GM21447 (cell line): ENCODE data around the gene TEK.

ENCODE experiments used
- ATAC-seq: cut with Tn5 transposase; IDR thresholded peaks from one replicate; pipeline ENCODE4 v1.9.1; 2021; ENCODE audit not compliant: unreplicated experiment

Gene TEK

DNA sequence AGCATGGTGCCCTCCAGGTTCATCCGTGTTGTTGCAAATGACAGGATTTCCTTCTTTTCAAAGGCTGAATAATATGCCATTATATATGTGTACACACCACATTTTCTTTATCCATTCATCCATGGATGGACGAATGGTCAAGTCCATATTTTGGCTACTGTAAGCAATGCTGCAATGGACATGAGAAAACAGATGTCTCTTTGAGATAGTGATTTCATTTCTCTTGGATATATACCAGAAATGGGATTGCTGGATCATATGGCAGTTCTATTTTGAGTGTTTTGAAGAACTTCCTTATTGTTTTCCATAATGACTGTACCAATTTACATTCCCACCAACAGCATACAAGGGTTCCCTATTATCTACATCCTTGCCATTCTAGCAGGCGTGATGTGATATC, 67.9 kb downstream of the TEK start:
- no peak for ATAC-seq

- ATAC-seq: no peak
Observed at GRCh38 chr9:27179245-27179865, 70.3 kb downstream of the TEK start.

- ATAC-seq: no peak
Observed at GRCh38 chr9:27181381-27181780, 72.4 kb downstream of the TEK start.

DNA sequence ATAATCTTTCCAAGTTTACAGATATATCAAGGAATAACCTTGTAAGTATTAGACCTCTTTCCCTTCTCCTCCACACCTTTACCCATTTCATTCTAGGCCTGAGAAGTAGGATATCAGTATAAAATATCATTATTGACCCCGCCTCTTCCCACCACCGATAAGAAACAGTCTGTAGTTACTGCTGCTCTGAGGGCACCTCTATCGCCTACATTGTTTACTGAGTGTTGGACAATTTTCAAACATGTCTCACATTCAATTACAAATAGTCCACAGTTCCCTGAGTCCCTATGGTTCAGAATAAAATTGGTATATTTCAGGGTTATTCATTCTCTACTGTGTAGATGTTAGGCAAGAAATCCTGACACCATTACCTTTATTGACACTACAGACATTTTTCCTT, 73.4 kb downstream of the TEK start:
- no peak for ATAC-seq

- no peak for ATAC-seq
Observed at GRCh38 chr9:27183131-27183530, 74.1 kb downstream of the TEK start.

DNA sequence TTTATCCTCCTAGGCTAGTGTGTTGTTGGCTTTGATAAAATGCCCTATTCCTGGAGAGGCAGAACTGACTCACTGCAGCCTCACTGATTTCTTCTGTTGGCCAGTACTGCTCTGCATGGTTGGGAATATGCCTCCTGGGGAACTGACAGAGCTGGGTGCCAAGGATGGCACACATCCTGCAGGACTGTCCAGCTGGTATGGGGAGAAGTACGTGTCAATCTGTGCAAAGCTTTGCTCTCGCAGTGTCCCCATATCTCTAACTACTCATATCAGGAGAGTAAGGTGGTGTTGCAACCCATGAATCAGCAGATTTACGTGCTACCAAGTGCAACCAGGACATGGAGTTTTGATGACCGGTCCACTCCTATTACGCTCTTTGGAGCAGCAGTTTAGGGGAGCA, 74.7 kb downstream of the TEK start:
- no peak for ATAC-seq

DNA sequence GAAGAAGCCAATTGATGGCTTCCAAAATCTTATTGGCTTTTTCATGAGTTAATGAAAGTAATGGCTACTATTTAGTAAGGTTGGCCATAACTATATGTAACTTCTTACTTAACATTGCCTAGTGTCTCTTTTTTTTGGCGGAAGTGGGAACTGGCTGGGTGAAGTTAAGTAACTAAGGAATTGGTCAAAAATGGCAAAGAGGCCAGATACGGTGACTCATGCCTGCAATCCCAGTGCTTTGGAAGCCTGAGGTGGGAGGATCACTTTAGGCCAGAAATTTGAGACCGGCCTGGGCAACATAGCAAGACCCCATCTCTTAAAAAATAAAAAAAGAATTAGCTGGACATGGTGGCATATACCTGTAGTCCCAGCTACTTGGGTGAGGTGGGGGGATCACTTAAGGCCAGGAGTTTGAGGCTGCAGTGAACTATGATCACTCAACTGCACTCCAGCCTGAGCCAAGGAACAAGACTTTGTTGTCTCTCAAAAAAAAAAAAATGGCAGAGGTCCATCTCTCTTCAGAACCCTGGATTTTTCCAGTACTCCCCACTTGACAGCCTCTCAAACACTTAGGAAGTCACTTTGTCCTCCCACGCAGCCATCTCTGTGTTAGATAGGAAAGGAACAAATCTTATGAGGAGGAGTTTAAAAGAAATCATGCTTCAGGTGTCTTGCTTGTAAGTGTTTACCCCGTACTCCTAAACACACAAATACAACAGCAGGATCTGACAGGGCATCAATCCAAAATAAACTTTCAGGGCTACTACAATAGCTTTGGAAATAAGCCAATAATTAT, 75.7 kb downstream of the TEK start:
- no peak for ATAC-seq

- ATAC-seq: no peak
Observed at GRCh38 chr9:27188426-27188825, 79.4 kb downstream of the TEK start.

DNA sequence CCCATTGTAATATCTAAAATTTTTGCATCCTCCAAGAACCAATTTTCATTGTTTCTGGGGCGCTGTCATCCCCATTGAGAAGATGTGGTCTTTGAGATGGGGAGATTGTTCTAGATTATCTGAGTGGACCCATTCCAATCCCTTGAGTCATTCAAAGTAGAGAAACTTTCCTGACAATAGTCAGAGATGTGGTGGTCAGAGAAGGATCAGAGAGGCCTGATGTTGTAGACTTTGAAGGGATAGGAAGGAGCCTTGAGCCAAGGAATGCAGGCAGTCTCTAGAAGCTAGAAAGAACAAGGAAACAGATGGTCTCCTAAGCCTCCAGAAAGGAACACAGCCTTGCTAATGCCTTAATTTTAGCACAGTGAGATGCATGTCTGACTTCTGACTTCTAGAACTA, 80.4 kb downstream of the TEK start:
- ATAC-seq: no peak

DNA sequence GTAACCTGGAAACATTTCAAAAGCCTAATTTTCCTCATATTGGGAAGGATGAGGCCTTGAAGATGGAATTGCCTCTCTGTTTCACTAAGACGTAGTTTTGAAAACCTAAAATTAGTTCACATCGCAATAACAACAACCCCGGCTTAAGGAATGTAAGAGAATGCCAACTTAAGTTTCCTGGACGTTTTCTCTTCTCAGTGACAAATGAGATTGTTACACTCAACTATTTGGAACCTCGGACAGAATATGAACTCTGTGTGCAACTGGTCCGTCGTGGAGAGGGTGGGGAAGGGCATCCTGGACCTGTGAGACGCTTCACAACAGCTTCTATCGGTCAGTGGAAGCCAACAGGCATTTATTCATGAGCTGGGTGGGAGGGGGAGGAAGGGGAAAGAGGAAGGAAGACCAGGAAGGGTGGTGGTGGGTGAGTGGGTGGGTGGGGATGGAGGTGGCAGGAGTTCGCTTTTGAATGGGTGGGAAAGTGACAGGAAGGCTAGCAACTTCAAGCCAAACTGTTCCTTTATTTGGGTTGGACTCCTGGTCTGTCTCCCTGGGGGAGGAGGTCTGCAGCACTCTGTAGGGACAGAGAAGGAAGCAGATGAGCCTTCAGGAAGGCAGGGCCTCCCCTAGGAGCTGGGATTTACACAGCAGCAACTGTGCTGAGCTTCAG, 83.4 kb downstream of the TEK start:
- ATAC-seq: no peak

GRCh38 chr9:27193886-27194285, 84.9 kb downstream of the TEK start:
- ATAC-seq: no peak

GRCh38 chr9:27194401-27195091, 85.5 kb downstream of the TEK start:
- no peak for ATAC-seq

DNA sequence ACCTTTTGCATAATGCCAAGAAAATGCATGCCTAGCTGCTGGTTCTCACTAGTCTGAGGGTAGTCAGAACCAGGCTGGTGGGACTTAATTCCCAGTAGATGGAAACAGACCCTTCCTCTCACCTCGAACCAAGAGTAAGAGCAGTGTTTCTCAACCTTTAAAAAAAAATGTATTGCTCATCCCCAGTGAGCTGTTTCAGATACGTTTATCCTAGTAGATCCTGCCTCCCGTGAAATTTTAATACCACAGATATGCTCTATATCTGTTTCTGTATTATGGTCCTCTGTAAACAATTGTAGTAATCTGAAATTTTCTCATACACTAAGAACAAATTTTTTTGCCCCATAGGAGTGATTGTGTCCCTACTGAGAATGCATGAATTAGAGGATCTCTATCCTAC, 86.2 kb downstream of the TEK start:
- no peak for ATAC-seq

GRCh38 chr9:27196383-27196782, 87.4 kb downstream of the TEK start:
- ATAC-seq: no peak

GRCh38 chr9:27198190-27198589, 89.2 kb downstream of the TEK start:
- ATAC-seq: no peak

DNA sequence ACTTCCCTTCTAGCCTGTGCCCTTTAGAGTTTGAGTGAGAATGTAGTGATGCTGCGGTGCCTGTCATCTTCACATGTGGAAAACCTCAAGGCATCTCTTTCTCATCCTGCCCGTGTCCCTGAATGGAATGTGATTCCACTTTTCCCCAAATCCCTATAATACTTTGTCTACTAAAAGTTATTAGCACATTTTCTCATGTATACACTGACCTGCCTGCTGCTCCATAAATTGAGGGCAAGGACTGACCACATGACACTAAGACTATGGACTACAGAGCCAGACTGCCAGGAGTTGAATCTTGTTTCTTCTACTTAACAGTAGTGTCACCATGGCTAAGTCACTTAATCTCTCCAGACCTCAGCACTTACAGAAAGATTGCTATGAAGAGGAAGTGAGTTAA, 93.0 kb downstream of the TEK start:
- no peak for ATAC-seq

DNA sequence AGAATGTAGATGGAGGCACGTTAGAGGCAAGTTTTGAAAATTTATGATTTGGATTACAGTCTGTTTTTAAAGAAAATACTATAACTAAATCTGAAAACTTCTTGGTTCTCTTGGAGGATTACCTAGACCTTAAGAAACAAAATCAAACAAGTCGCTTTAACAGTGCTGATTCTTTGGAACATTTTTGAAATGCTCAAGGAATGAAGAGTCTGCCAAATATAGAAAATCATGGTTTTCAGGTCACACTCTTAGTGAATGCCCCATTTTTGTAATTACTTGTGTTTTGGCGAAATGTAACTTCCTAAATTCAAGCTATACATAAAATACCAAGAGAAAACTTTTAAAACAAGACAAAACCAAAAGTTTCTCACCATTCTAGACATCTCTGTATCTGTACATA, 94.8 kb downstream of the TEK start:
- no peak for ATAC-seq

GRCh38 chr9:27204578-27204977, 95.6 kb downstream of the TEK start:
- no peak for ATAC-seq

GRCh38 chr9:27205198-27205597, 96.2 kb downstream of the TEK start:
- ATAC-seq: no peak

GRCh38 chr9:27206041-27206440, 97.0 kb downstream of the TEK start:
- no peak for ATAC-seq

GRCh38 chr9:27209034-27209433, 100.0 kb downstream of the TEK start:
- ATAC-seq: no peak

DNA sequence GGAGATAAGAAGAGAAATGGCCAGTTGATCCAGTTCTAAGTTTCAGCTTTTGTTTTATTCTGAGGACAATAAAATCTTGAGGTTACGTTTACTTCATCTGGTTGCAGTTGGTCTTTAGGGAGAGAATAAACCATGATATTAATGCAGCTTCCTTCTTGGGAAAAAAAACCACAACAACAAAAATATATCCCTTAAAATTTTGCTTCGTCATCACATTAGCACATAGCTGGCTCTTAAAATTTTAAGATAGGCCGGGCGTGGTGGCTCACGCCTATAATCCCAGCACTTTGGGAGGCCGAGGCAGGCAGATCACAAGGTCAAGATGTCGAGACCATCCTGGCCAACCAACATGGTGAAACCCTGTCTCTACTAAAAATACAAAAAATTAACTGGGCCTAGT, 101.6 kb downstream of the TEK start:
- no peak for ATAC-seq
